GM18867 (cell line): Measurements from ENCODE around the gene TFCP2L1.
"Not testable (repeated sequence)": the region's sequence is repeated elsewhere in the genome, so short reads cannot be mapped to it uniquely, and the experiment has no call there.

ENCODE experiments used
- ATAC-seq: cut with Tn5 transposase; IDR thresholded peaks from one replicate; pipeline ENCODE4 v1.9.1; 2021; ENCODE audit warnings: mild to moderate bottlenecking, moderate library complexity; ENCODE audit not compliant: unreplicated experiment

Gene TFCP2L1

DNA sequence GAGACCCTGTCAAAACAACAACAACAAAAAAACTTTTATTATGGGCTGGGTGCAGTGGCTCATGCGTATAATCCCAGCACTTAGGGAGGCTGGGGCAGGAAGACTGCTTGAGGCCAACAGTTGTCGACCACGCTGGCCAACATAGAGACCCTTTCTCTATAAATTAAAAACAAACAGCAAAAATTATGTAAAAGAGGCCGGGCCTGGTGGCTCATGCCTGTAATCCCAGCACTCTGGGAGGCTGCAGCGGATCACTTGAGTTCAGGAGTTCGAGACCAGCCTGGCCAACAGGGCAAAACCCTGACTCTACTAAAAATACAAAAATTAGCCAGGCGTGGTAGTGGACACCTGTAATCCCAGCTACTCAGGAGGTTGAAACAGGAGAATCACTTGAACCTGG, 15.6 kb downstream of the TFCP2L1 start:
- not testable (repeated sequence) for ATAC-seq

GRCh38 chr2:121266543-121267106, 18.4 kb downstream of the TFCP2L1 start:
- ATAC-seq = no peak

GRCh38 chr2:121263996-121264715, 20.8 kb downstream of the TFCP2L1 start:
- ATAC-seq = no peak

GRCh38 chr2:121260370-121261154, 24.4 kb downstream of the TFCP2L1 start:
- ATAC-seq = no peak

DNA sequence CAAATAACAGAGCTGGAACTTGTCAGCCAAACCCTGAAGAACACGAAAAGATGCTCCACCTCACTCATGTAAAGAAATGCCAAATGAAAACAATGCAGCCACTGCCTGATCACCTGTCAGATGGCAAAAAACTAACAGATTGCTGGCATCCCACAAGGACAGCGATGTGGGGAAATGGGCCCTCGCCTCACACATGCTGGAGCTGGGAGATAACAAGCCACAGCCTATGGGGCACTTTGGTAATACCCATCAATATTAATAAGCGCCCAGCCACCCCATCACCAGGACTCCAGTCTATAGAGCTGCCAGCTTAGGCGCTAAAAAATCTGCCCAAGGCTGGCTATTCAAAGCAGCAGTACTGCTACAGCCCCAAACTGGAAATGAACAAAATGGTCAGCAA, 27.0 kb downstream of the TFCP2L1 start:
- ATAC-seq = no peak

GRCh38 chr2:121257480-121257840, 27.5 kb downstream of the TFCP2L1 start:
- ATAC-seq = no peak

DNA sequence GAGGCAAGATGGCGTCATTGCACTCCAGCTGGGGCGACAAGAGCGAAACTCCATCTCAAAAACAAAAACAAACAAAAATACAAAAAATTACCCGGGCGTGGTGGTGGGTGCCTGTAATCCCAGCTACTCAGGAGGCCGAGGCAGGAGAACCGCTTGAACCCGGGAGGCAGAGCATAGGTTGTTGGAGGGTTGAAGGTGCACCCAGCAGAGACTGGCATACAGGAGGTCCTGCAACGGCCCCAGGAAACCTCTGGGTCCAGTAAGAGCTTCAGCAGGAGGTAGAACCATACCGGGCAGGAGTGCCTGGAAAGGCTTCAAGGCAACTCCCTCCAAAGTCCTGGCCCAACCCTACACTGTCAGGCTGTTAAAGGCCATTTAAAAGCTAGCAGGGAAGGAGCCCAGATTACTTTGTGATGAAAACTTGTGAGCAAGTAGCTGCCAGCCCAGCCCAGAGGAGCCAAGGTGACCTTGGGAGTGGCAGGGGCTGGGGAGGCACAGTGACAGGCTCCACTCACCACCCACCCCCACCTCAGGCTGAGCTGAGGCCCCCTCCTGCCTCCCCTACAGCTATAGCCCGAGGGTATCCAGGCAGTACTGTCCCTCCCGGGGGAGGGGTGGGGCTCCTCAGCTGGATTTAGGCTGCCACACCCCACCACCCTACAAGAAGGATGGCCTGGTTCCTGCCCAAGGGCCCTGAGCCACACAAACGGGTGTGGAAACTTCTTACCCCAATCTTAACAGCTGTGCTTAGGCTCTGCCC, 28.1 kb downstream of the TFCP2L1 start:
- ATAC-seq = no peak

DNA sequence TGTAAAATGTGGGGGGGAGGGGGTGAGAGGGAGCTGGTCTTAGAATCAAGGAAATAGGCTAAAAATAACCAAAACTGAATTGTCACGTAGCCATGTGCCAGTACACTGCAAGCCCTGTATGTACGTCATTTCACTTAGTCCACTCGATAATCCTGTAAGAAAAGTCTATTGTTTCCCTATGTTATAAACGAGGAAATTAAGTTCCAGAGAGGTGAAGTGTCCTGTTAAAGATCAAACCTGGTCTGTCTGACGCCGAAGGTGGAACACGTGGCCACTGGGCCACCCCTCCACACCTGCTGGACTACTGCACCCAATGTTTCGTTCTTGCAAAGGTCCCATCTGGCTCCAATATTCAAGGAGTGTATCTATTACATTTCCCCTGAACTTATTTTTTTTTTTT, 29.6 kb downstream of the TFCP2L1 start:
- ATAC-seq = no peak

- no peak for ATAC-seq
Measured at GRCh38 chr2:121254748-121255147, 30.3 kb downstream of the TFCP2L1 start.

- no peak for ATAC-seq
Measured at GRCh38 chr2:121253674-121254240, 31.2 kb downstream of the TFCP2L1 start.

GRCh38 chr2:121253021-121253673, 31.9 kb downstream of the TFCP2L1 start:
- ATAC-seq = no peak

- no peak for ATAC-seq
Measured at GRCh38 chr2:121251497-121251896, 33.5 kb downstream of the TFCP2L1 start.

DNA sequence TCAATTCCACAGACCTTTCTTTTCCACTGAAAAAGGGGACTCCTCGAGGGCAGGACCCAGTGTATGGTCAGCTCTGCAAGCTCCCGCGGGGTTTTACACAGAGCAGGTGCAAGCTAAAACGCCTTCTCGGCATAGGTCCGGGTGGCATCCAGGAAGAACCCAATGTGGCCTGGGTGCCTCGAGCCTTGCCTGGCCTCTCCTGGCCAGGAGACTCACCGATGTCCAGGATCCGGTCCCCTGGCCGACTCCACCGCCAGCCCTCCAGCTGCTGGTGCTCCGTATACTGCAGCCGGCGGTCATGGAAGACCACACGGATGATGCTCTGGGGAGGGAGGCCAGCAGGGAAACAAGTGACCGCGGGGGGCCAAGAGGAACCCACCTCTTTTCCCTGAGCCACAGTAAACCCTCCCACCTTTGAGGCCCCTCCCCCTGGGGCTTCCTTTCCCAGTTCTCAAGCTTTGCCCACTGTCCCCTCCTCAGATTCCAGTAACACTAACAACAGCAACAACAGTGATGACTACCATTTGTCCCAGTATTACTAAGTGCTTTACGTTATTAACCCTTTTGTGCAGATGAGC, 36.1 kb downstream of the TFCP2L1 start:
- ATAC-seq = no peak

DNA sequence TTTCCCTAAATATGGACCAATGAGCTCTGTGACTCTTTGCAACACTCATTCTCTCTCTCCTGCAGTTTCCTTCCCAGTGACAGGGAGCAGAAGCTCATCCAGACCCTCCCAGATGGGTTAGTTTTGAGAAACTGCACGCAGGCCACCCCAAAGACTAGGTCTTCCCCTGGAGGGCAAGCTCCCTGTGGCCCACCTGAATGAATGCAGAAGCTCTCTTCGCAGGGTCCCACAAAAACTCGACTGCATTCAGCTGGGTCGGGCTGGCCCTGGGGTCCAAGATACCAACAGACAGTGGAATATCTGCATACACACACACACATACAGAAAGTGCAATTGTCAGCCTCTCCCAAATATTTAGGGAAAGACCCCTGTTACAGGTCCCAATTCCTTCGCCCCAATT, 37.0 kb downstream of the TFCP2L1 start:
- no peak for ATAC-seq

GRCh38 chr2:121247534-121247933, 37.5 kb downstream of the TFCP2L1 start:
- no peak for ATAC-seq

DNA sequence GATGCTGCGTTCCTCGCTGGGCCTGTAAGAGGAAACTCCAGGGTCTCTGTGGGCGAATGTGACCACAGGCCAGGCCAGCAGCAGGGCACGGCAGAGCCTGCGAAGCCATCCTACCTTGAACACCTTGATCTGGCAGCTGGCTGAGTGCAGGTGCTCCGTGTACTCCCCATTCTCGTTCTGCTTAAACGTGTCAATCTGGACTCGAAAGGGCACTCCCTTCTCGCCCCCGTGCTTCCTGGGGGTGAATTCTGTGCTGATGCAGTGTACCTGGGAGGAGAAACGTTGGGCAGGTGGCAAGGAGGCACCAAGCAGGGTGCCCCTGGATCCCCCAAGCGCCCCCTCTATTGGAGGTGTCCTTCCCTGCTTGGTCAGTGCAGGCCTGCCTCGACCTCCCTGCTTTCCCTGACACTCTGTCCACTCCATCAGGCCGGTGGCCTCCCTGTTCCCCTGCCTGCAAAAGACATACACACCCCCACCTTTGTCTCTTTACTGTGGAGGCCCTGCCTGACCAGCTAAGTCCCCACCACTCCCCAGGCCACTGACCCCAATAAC, 38.2 kb downstream of the TFCP2L1 start:
- no peak for ATAC-seq

DNA sequence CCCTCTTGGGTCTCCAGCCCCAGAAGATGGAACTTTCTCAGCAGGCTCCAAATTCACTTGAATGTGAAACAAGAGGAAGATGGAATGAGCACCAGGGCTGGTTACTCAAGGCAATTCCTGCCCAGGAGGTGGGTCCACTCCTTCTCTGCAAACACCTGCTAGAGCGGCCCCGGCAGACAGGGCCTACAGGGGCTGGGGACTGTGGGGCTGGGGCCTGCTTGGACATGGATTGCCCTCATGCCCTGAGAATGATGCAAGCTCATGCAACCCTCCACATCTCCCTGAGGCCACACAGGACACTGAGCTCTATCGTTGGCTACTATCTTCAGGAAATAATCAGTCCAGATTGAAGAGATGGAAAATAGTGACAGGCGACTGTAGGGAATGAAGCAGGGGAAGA, 39.1 kb downstream of the TFCP2L1 start:
- no peak for ATAC-seq

DNA sequence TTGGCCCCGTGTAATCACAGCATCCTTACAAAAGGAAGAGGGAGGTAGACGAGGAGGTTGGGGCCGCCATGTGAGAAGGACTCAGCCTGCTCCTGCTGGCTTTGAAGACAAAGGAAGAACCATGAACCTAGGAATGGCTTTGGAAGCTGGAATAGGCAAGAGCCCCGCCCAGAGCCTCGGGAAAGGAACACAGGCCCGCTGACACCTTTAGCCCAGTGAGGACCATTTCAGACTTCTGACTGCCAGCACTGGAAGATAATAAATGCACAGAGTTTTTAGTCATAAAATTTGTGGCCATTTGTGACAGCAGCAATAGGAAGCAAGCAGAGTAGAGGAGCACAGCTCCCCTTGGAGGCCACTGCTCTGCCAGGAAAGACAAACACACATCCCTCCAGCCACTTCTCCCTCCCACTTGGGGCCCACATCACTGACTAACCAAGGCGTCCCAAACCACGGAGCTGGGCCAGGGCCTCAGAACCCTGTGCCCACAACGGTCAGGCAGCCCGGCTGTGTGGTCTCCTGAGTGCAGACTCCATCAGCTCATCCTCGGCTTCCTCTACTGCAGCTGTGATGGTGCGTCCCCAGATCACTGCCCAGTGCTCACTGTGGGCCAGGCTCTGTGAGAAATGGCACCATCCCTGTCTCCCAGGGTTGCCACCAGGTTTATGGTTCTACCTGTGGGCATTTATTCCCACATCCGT, 39.7 kb downstream of the TFCP2L1 start:
- no peak for ATAC-seq

- no peak for ATAC-seq
Measured at GRCh38 chr2:121244616-121245015, 40.4 kb downstream of the TFCP2L1 start.
